Glutamatergic neuron (in vitro differentiated cells): ENCODE results near the gene ABCA2. TPM values are rescaled to one million over a fixed set of nuclear protein-coding genes. Genes with fewer than 3 reads are reported as not detected.

Experiments used
- DNase-seq: peaks from one replicate; pipeline ENCODE4 v3.0.0; 2022
- H3K27ac Mint-ChIP-seq: one replicate; pipeline ENCODE4 v1.8.0; 2020; ENCODE audit warnings: mild to moderate bottlenecking, mixed read lengths, inconsistent platforms; ENCODE audit not compliant: unreplicated experiment
- H3K27me3 Mint-ChIP-seq: one replicate; pipeline ENCODE4 v1.8.0; 2020; ENCODE audit warnings: mild to moderate bottlenecking, moderate library complexity, mixed read lengths, inconsistent platforms; ENCODE audit not compliant: unreplicated experiment
- H3K36me3 Mint-ChIP-seq: one replicate; pipeline ENCODE4 v1.8.0; 2020; ENCODE audit warnings: mild to moderate bottlenecking, mixed read lengths, inconsistent platforms; ENCODE audit not compliant: unreplicated experiment
- H3K4me1 Mint-ChIP-seq: one replicate; pipeline ENCODE4 v1.8.0; 2020; ENCODE audit warnings: mild to moderate bottlenecking, low read depth, mixed read lengths, inconsistent platforms; ENCODE audit not compliant: unreplicated experiment
- H3K4me3 Mint-ChIP-seq: one replicate; pipeline ENCODE4 v1.8.0; 2020; ENCODE audit warnings: mild to moderate bottlenecking, mixed read lengths, inconsistent platforms; ENCODE audit not compliant: unreplicated experiment
- H3K9me3 Mint-ChIP-seq: one replicate; pipeline ENCODE4 v1.8.0; 2020; ENCODE audit warnings: mild to moderate bottlenecking, moderate library complexity, mixed read lengths, inconsistent platforms; ENCODE audit not compliant: unreplicated experiment
- CTCF ChIP-seq: fragments of 200-600 bp; sonication (generic); IDR thresholded peaks from one replicate; pipeline ENCODE4 v1.5.0; 2021; ENCODE audit not compliant: partially characterized antibody, unreplicated experiment
- total RNA-seq: library from RNA; stranded (reverse); fragmentation: NEBNext Ultra II Directional; extraction: Animal tissue kit (Norgen Biotek cat#: 25700); gene quantifications from one replicate; pipeline ENCODE4 v1.2.1, GENCODE V29; 2021; ENCODE audit not compliant: unreplicated experiment

ABCA2 gene
- total RNA-seq, 1 donor from 2014 or later = 70.7 TPM

- peak; percentile 13 for TF ChIP-seq CTCF
- Mint-ChIP-seq H3K27ac (no peak within 1 kb of the TSS), H3K4me1 (peaks cover 8% of the 10 kb centered on the region), H3K9me3 (peaks cover 6% of the 10 kb centered on the region), H3K27me3 (peaks cover 17% of the 10 kb centered on the region), H3K4me3 (peak within 1 kb of the TSS; percentile 86), H3K36me3 (peaks cover 5% of the 10 kb centered on the region)
- DNase-seq = peak; percentile 96
These were observed 35.8 kb downstream of the ABCA2 start, which contains the start of gene PAXX for GRCh38 chr9:136991993-136992818. Gene PAXX (plus strand): TSS chr9:136992422. CDS start chr9:136992444, 22 bp downstream.

- TF ChIP-seq CTCF = no peak
- peak overlapping the region; percentile 60 for H3K4me3 Mint-ChIP-seq
- H3K36me3 Mint-ChIP-seq = peaks cover 5% of the 10 kb centered on the region
- peak overlapping the region; percentile 28 for H3K27ac Mint-ChIP-seq
- H3K4me1 Mint-ChIP-seq = peaks cover 8% of the 10 kb centered on the region
- H3K27me3 Mint-ChIP-seq = peaks cover 23% of the 10 kb centered on the region
- DNase-seq = peak; percentile 14
- H3K9me3 Mint-ChIP-seq = peaks cover 8% of the 10 kb centered on the region
These were observed 37.7 kb downstream of the ABCA2 start for GRCh38 chr9:136990242-136990911.

DNA sequence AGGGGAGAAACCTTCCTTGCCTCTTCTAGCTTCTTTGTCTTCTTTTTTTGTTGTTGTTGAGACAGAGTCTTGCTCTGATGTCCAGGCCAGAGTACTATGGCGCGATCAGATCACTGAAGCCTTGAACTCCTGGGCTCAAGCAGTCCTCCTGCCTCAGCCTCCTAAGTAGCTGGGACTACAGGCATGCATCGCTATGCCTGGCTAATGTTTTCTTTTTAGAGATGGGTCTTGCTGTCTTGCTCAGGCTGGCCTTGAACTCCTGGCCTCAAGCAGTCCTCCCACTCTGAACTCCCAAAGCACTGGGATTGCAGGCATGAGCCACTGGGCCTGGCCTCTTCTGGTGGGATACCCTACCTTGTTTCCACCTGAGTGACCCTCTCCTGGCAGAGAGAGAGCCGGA lies 39.2 kb downstream of the ABCA2 start:
- no peak for DNase-seq
- peaks cover 5% of the 10 kb centered on the region for H3K36me3 Mint-ChIP-seq
- peaks cover 25% of the 10 kb centered on the region for H3K27me3 Mint-ChIP-seq
- no peak for TF ChIP-seq CTCF
- peaks cover 9% of the 10 kb centered on the region for H3K9me3 Mint-ChIP-seq
- H3K4me3 Mint-ChIP-seq = no peak overlapping the region
- H3K27ac Mint-ChIP-seq = no peak overlapping the region
- peaks cover 10% of the 10 kb centered on the region for H3K4me1 Mint-ChIP-seq

DNA sequence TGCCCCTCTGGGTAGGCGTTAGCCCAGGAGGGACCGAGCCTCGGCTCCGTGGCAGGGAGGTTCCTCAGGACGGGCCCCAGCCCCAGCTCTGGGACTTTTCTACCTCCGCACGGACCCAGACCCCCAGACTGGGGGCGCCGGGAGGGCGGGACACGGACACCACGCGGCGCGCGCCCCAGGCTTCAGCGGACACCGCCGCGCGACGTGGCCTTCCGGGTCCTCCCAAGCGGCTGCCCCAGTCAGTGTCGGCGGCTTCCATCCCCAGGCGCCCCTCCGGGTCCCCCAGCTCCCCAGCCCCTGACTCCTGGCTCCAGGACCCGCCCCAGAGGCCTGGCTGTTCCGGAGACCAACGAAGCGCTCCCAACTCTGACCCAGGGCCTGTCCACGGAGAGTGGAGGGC lies 42.2 kb downstream of the ABCA2 start:
- Mint-ChIP-seq H3K27ac (no peak overlapping the region), H3K36me3 (peaks cover 5% of the 10 kb centered on the region), H3K27me3 (peaks cover 23% of the 10 kb centered on the region), H3K4me1 (peaks cover 5% of the 10 kb centered on the region), H3K9me3 (peaks cover 11% of the 10 kb centered on the region), H3K4me3 (no peak overlapping the region)
- DNase-seq = peak; percentile 22
- no peak for TF ChIP-seq CTCF
